PC-3 (cell line): ENCODE data around the gene TEX51.

Experiments
- EZH2 ChIP-seq: fragments of 300-600 bp; sonication (generic); IDR thresholded peaks from one replicate; pipeline ENCODE4 v1.6.1; 2017; ENCODE audit warnings: antibody characterized with exemption, mild to moderate bottlenecking, low read length; ENCODE audit not compliant: unreplicated experiment
- TF ChIP-seq, protein P1 (sequence below): fragments of 300-600 bp; sonication (generic); conservative IDR thresholded peaks from 2 replicates; pipeline ENCODE4 v1.5.1; 2017; ENCODE audit warnings: antibody characterized with exemption, low read depth, mild to moderate bottlenecking, low read length

DNA sequence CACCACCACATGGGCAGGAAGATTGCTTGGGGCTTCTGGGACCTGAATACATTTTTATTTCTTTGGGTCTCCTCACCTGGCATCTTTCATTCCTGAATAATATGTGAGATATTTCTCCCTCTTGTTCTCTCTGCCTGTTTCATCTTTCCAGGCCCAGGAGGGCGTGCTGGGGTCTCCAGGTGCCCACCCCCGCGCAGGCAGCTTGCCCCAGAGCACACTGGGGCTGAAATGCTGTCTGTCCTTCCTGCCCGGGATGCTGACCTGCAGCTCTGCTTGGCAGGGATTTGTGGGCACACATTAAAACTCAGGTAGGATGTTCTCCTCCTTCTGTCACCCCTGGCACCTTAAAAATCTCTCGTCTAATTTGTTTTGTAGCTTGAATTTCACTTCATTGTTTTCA lies 39.7 kb upstream of the TEX51 start:
- no peak for TF ChIP-seq EZH2
- TF ChIP-seq, protein P1, sequence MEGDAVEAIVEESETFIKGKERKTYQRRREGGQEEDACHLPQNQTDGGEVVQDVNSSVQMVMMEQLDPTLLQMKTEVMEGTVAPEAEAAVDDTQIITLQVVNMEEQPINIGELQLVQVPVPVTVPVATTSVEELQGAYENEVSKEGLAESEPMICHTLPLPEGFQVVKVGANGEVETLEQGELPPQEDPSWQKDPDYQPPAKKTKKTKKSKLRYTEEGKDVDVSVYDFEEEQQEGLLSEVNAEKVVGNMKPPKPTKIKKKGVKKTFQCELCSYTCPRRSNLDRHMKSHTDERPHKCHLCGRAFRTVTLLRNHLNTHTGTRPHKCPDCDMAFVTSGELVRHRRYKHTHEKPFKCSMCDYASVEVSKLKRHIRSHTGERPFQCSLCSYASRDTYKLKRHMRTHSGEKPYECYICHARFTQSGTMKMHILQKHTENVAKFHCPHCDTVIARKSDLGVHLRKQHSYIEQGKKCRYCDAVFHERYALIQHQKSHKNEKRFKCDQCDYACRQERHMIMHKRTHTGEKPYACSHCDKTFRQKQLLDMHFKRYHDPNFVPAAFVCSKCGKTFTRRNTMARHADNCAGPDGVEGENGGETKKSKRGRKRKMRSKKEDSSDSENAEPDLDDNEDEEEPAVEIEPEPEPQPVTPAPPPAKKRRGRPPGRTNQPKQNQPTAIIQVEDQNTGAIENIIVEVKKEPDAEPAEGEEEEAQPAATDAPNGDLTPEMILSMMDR: no peak
